Tibial nerve (tissue), 4 donors: ENCODE data around the gene IFITM10. TPM values are rescaled to one million over a fixed set of nuclear protein-coding genes. Genes with fewer than 3 reads are reported as not detected.

Experiments
- DNase-seq, 2 donors: peaks; one replicate each; pipeline ENCODE4 v3.0.0-alpha.2; 2019; ENCODE audit warnings: low spot score in 2 of 2
- H3K27ac ChIP-seq, 4 donors: fragments of 200-600 bp; sonication (generic) in 3 of 4; one replicate each; pipeline ENCODE4 v1.5.1; 2017 to 2019; ENCODE audit warnings: mild to moderate bottlenecking in 1 of 4
- H3K27me3 ChIP-seq, 2 donors: fragments of 200-600 bp; sonication (generic) in 1 of 2; one replicate each; pipeline versions ENCODE4 v1.5.1 to v1.6.0; 2017 to 2019
- H3K36me3 ChIP-seq, 3 donors: fragments of 200-600 bp; sonication (generic); one replicate each; pipeline ENCODE4 v1.5.1; 2018 to 2019
- H3K4me1 ChIP-seq, 4 donors: fragments of 200-600 bp; sonication (generic) in 3 of 4; one replicate each; pipeline ENCODE4 v1.5.1; 2017 to 2019
- H3K4me3 ChIP-seq, 4 donors: fragments of 200-600 bp; sonication (generic) in 3 of 4; one replicate each; pipeline ENCODE4 v1.5.1; 2017 to 2019; ENCODE audit warnings: mild to moderate bottlenecking in 1 of 4, moderate library complexity in 1 of 4
- H3K9me3 ChIP-seq, 4 donors: fragments of 200-600 bp; sonication (generic) in 3 of 4; one replicate each; pipeline ENCODE4 v1.5.1; 2017 to 2019
- EP300 ChIP-seq, 2 donors: sonication (generic); formaldehyde crosslinking; IDR thresholded peaks; one replicate each; pipeline ENCODE4 v1.6.1; 2017; ENCODE audit warnings: antibody characterized with exemption in 2 of 2, mild to moderate bottlenecking in 1 of 2
- POLR2A ChIP-seq, 2 donors: fragments of 450-650 bp; IDR thresholded peaks; one replicate each; pipeline ENCODE4 v1.6.1; 2017; ENCODE audit warnings: antibody characterized with exemption in 2 of 2, mild to moderate bottlenecking in 2 of 2, moderate library complexity in 2 of 2
- WGBS, 2 donors: methylation state at CpG; one replicate each; pipeline ENCODE4 v1.1.5; 2018; 5-methylcytosine and 5-hydroxymethylcytosine counted together
- total RNA-seq, 4 donors: library from RNA; depleted of rRNA; stranded (reverse); fragments of >200 nt; gene quantifications; one replicate each; pipeline ENCODE4 v1.1.0, GENCODE V29; 2016
- TF ChIP-seq, protein P1 (sequence below), 5 experiments: fragments of 200-600 bp in 3 of 5; fragments of 450-650 bp in 2 of 5; sonication (generic) in 3 of 5; IDR thresholded peaks; one replicate each; pipeline ENCODE4 v1.5.1; 2016 to 2019; ENCODE audit warnings: antibody characterized with exemption in 5 of 5, mild to moderate bottlenecking in 3 of 5, moderate library complexity in 2 of 5

Gene IFITM10
- total RNA-seq, 4 donors from 2014 or later, result 5.9 to 54.9 (median 13.8) TPM

DNA sequence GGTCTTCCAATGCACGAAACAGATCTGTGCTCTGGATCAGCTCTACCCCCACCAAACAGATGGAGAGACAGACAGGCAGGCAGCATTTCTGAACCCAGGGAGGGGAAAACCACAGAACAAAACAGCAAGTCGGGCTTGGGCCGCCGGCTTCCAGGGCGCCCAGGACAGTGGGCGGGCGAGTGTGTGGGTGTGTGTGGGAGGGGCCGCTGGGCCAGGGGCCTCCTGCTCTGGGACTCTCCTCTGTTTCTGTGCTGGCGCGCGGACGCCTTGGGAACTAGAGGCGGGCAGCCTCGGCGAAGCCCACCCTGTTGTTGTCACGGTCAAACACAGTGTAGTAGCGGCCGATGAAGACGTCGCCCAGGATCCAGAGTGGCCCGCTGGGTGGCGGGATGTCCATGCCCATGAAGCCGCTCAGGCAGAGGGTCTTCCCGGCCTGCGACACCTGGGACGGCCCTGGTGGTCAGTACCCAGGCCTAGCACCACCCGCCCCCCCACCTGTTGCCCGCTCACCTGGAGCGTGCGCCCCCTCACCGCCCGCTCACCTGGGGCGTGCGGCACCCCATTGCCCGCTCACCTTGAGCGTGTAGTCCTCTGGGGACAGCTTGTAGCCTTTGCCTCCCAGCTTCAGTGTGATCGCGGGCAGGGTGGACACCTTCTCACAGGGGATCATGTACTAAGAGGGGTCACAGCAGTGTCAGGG, 3.0 kb upstream of the IFITM10 start:
- Histone ChIP-seq H3K4me3 (no peak overlapping the region), H3K4me1 (peaks cover 0 to 68% (median 44%) of the 10 kb centered on the region in 4 donors), H3K27me3 (peaks cover 0 to 7% of the 10 kb centered on the region in 2 donors), H3K27ac (peak overlapping the region in 2 of 4 donors; percentile 34 to 55), H3K9me3 (no peaks in the 10 kb centered on the region), H3K36me3 (peaks cover 0 to 66% (median 23%) of the 10 kb centered on the region in 3 donors)
- 87 to 89% methylated on average over 24 to 26 of the region's 38 CpGs for WGBS, 2 donors
- TF ChIP-seq, protein P1, sequence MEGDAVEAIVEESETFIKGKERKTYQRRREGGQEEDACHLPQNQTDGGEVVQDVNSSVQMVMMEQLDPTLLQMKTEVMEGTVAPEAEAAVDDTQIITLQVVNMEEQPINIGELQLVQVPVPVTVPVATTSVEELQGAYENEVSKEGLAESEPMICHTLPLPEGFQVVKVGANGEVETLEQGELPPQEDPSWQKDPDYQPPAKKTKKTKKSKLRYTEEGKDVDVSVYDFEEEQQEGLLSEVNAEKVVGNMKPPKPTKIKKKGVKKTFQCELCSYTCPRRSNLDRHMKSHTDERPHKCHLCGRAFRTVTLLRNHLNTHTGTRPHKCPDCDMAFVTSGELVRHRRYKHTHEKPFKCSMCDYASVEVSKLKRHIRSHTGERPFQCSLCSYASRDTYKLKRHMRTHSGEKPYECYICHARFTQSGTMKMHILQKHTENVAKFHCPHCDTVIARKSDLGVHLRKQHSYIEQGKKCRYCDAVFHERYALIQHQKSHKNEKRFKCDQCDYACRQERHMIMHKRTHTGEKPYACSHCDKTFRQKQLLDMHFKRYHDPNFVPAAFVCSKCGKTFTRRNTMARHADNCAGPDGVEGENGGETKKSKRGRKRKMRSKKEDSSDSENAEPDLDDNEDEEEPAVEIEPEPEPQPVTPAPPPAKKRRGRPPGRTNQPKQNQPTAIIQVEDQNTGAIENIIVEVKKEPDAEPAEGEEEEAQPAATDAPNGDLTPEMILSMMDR (IDR thresholded peaks at IDR 0.05), result no peak
- TF ChIP-seq EP300 (IDR thresholded peaks at IDR 0.05) (no peak), POLR2A (IDR thresholded peaks at IDR 0.05) (no peak)
- no peak for DNase-seq

DNA sequence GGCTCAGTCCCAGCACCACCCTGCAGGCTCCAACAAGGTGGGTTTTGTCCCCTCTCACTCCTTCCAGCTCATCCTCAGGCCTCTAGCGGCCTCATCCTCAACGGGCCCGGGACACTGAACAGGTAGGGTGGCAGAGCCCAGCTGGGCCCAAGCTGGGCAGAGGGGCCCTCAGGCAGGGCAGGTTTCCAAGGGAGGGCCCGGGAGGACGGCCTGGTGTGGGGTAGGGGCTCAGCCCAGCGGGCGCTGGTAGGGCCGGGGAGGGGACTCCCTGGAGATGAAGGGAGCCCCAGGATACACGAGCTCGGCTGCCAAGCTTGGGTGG, 2.5 kb upstream of the IFITM10 start:
- peaks cover 0 to 12% of the 10 kb centered on the region in 2 donors for H3K27me3 ChIP-seq
- WGBS, 2 donors, result 91% methylated on average over 10 of the region's 10 CpGs; no CpG with 5 or more reads in 1 of the 2 donors
- H3K27ac ChIP-seq, result peak overlapping the region in 2 of 4 donors; percentile 34 to 55
- DNase-seq, result no peak
- no peak for TF ChIP-seq POLR2A (IDR thresholded peaks at IDR 0.05)
- TF ChIP-seq EP300 (IDR thresholded peaks at IDR 0.05), result no peak
- TF ChIP-seq, protein P1 (IDR thresholded peaks at IDR 0.05), result no peak
- no peaks in the 10 kb centered on the region for H3K9me3 ChIP-seq
- no peak overlapping the region for H3K4me3 ChIP-seq
- H3K4me1 ChIP-seq, result peaks cover 0 to 68% (median 39%) of the 10 kb centered on the region in 4 donors
- peaks cover 0 to 61% (median 23%) of the 10 kb centered on the region in 3 donors for H3K36me3 ChIP-seq

DNA sequence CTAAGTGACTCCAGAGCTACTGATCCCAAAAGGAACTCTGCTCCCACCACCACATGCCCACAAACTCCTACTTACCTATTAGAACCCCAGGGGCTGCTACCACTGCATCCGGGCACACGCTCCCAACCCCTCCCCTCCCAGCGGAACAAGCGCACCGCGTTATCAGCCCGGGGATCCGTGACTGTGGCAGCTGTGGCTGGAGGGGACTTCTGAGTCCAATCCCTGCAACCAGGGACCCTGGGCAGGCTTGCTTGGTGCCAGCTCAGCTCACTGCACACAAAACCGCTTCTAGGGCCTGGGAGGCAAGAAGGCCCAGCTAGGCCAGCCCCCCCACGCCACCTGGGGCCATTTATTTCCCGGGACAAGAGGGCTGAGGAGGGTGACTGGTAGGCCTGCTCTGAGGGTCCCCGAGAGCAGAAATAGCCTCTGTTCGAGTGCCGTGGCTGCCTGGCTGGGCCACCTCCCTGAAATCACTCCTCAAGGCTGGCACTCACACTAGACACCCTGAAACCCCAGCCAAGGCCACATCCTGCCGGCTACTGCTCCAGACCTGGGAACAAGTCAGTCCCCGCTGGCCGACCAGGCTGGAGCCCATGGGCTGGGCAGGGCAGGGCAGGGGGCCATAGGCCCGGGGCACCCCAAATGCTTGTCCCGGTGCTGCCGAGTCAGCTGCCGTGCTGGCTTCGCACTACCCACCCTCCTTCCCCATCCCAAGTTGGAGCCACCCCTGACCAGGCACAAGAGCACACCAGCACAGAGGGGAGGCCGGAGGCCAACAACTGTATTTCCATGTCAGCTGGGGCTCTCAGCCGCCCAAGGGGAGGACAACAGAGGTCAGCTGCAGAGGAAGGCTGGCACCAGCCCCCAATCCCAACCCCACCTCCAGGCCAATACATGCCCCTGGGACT, 1.9 kb upstream of the IFITM10 start:
- Histone ChIP-seq H3K27me3 (peaks cover 0 to 12% of the 10 kb centered on the region in 2 donors), H3K4me1 (peaks cover 0 to 63% (median 33%) of the 10 kb centered on the region in 4 donors), H3K9me3 (no peaks in the 10 kb centered on the region), H3K4me3 (no peak overlapping the region), H3K27ac (peak overlapping the region in 2 of 4 donors; percentile 55 to 76), H3K36me3 (peaks cover 0 to 55% (median 22%) of the 10 kb centered on the region in 3 donors)
- WGBS, 2 donors, result 83 to 86% methylated on average over 14 to 19 of the region's 24 CpGs
- no peak for DNase-seq
- TF ChIP-seq POLR2A (IDR thresholded peaks at IDR 0.05) (no peak), EP300 (IDR thresholded peaks at IDR 0.05) (no peak)
- TF ChIP-seq, protein P1 (IDR thresholded peaks at IDR 0.05), result no peak

DNA sequence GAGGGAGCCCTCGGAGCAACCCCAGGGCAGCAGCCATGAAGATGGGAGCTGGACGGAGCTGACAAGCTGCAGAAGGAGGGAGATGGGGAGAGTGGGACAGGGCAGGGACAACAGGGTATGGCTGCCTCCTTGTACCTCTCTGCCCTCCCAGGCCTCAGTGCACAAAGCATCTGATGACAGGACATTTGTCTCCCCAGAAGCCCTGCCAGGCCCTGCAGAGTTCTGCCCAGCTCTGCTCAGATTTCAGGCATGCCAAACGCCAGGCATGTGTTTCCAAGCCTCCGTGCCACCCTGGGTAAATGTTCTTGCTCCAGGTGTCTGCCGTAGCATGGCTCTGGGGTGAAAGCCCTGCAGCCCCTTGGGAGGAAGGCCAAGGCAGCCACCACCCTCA, 1.1 kb upstream of the IFITM10 start:
- WGBS, 2 donors, result 69 to 74% methylated on average over 5 of the region's 5 CpGs
- H3K27ac ChIP-seq, result peak overlapping the region in 2 of 4 donors; percentile 76 to 83
- peaks cover 0 to 60% (median 28%) of the 10 kb centered on the region in 4 donors for H3K4me1 ChIP-seq

More for the DNA sequence above, 1.1 kb upstream of the IFITM10 start:
- Histone ChIP-seq H3K36me3 (peaks cover 0 to 53% (median 15%) of the 10 kb centered on the region in 3 donors), H3K4me3 (no peak overlapping the region), H3K9me3 (no peaks in the 10 kb centered on the region), H3K27me3 (peaks cover 0 to 12% of the 10 kb centered on the region in 2 donors)
- TF ChIP-seq, protein P1 (IDR thresholded peaks at IDR 0.05), result no peak
- no peak for TF ChIP-seq EP300 (IDR thresholded peaks at IDR 0.05)
- TF ChIP-seq POLR2A (IDR thresholded peaks at IDR 0.05), result no peak
- no peak for DNase-seq
